Dendritic cell treated with granulocyte-macrophage colony-stimulating factor and Interleukin-4, amounts not matched to agents 40 ng/mL and 50 ng/mL, for 4 days (primary cell): ENCODE results near the gene CBY2.

Source experiments
- H3K27ac Mint-ChIP-seq: one replicate; pipeline ENCODE4 v1.8.0; 2022; ENCODE audit warnings: mild to moderate bottlenecking, mixed read lengths
- H3K27me3 Mint-ChIP-seq: one replicate; pipeline ENCODE4 v1.8.0; 2022; ENCODE audit warnings: mild to moderate bottlenecking, mixed read lengths
- H3K36me3 Mint-ChIP-seq: one replicate; pipeline ENCODE4 v1.8.0; 2022; ENCODE audit warnings: low read depth, mixed read lengths
- H3K4me1 Mint-ChIP-seq: one replicate; pipeline ENCODE4 v1.8.0; 2022; ENCODE audit warnings: low read depth, mixed read lengths
- H3K4me3 Mint-ChIP-seq: one replicate; pipeline ENCODE4 v1.8.0; 2022; ENCODE audit warnings: mild to moderate bottlenecking, moderate library complexity, mixed read lengths
- H3K9me3 Mint-ChIP-seq: one replicate; pipeline ENCODE4 v1.8.0; 2022; ENCODE audit warnings: mixed read lengths
- intact Hi-C: fragments of 100-400 bp; cut with micrococcal nuclease; formaldehyde crosslinking; loops from one replicate; pipeline ENCODE4 v1.15.0; 2022

Gene CBY2

DNA sequence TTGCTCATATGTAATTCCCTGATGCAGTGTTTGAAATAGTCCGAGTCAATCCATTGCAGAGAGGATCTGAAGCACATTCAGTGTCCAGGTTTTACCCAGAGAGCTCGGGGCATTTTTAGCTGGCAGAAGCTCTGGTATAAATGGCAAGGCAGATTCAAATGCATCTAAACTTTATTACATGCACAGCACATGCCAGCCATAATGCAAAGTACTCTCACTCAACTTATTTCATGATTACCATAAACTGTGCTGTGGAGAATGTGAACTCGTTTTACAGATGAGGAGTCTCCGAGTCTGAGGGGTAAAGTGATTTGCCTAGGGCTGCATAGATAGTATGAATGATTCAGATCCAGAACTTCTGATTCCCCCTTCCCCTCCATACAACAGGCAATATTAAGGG is 13.5 kb upstream of the CBY2 start:
- H3K27me3 Mint-ChIP-seq: peaks cover 7% of the 10 kb centered on the region
- H3K27ac Mint-ChIP-seq: no peak overlapping the region
- no peak overlapping the region for H3K4me3 Mint-ChIP-seq
- H3K4me1 Mint-ChIP-seq: no peaks in the 10 kb centered on the region
- intact Hi-C loops: no loop called here
- H3K36me3 Mint-ChIP-seq: no peaks in the 10 kb centered on the region
- H3K9me3 Mint-ChIP-seq: peaks cover 14% of the 10 kb centered on the region

- H3K36me3 Mint-ChIP-seq: no peaks in the 10 kb centered on the region
- no peak overlapping the region for H3K27ac Mint-ChIP-seq
- intact Hi-C loops: no loop called here
- peaks cover 7% of the 10 kb centered on the region for H3K27me3 Mint-ChIP-seq
- H3K4me3 Mint-ChIP-seq: no peak overlapping the region
- H3K9me3 Mint-ChIP-seq: peaks cover 14% of the 10 kb centered on the region
- peaks cover 11% of the 10 kb centered on the region for H3K4me1 Mint-ChIP-seq
Measured at GRCh38 chr13:45690636-45691035, 11.5 kb upstream of the CBY2 start.

DNA sequence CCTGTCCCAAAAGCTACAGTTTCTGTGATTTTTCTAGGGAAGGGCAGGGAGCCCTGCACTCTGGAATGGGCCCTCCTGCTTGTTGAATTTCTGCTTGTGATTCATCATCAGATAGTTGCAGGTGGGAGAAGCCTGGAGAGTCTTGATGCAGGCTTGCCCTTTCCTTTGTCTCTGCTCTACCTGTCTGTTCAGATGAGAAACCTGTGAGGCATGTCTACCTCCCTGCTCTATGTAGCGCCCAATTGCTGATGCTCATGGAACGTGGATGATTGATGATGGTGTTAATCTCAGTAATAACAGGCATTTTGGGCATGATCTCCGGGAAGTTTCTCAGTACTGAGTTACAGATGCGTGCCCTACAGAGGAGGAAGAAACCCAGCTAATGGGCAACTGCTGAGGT is 10.9 kb upstream of the CBY2 start:
- intact Hi-C loops: no loop called here
- H3K27me3 Mint-ChIP-seq: peaks cover 7% of the 10 kb centered on the region
- no peak overlapping the region for H3K27ac Mint-ChIP-seq
- H3K36me3 Mint-ChIP-seq: no peaks in the 10 kb centered on the region
- peaks cover 17% of the 10 kb centered on the region for H3K4me1 Mint-ChIP-seq
- no peak overlapping the region for H3K4me3 Mint-ChIP-seq
- peaks cover 14% of the 10 kb centered on the region for H3K9me3 Mint-ChIP-seq

- Mint-ChIP-seq H3K27ac (no peak overlapping the region), H3K9me3 (peaks cover 14% of the 10 kb centered on the region), H3K4me3 (no peak overlapping the region), H3K4me1 (peaks cover 21% of the 10 kb centered on the region), H3K27me3 (peaks cover 7% of the 10 kb centered on the region), H3K36me3 (no peaks in the 10 kb centered on the region)
- intact Hi-C loops: no loop called here
Measured at GRCh38 chr13:45691667-45692066, 10.5 kb upstream of the CBY2 start.

- Mint-ChIP-seq H3K9me3 (peaks cover 14% of the 10 kb centered on the region), H3K27ac (no peak overlapping the region), H3K36me3 (no peaks in the 10 kb centered on the region), H3K4me1 (peaks cover 26% of the 10 kb centered on the region), H3K4me3 (no peak overlapping the region), H3K27me3 (peaks cover 7% of the 10 kb centered on the region)
- intact Hi-C loops: no loop called here
Measured at GRCh38 chr13:45695198-45695730, 6.9 kb upstream of the CBY2 start.

- Mint-ChIP-seq H3K4me1 (peaks cover 26% of the 10 kb centered on the region), H3K4me3 (no peak overlapping the region), H3K9me3 (peaks cover 11% of the 10 kb centered on the region), H3K27ac (no peak overlapping the region), H3K27me3 (no peaks in the 10 kb centered on the region), H3K36me3 (no peaks in the 10 kb centered on the region)
- intact Hi-C loops: no loop called here
Measured at GRCh38 chr13:45696610-45697226, 5.4 kb upstream of the CBY2 start.

- H3K4me3 Mint-ChIP-seq: no peak overlapping the region
- peaks cover 15% of the 10 kb centered on the region for H3K4me1 Mint-ChIP-seq
- no peaks in the 10 kb centered on the region for H3K36me3 Mint-ChIP-seq
- intact Hi-C loops: no loop called here
- H3K9me3 Mint-ChIP-seq: no peaks in the 10 kb centered on the region
- H3K27me3 Mint-ChIP-seq: no peaks in the 10 kb centered on the region
- H3K27ac Mint-ChIP-seq: no peak overlapping the region
Measured at GRCh38 chr13:45700971-45701900, 884 bp upstream of the CBY2 start.

- H3K27ac Mint-ChIP-seq: no peak overlapping the region
- no peaks in the 10 kb centered on the region for H3K36me3 Mint-ChIP-seq
- H3K4me3 Mint-ChIP-seq: no peak overlapping the region
- intact Hi-C loops: no loop called here
- no peaks in the 10 kb centered on the region for H3K9me3 Mint-ChIP-seq
- H3K4me1 Mint-ChIP-seq: peaks cover 7% of the 10 kb centered on the region
- H3K27me3 Mint-ChIP-seq: no peaks in the 10 kb centered on the region
Measured at GRCh38 chr13:45702869-45703391, 810 bp downstream of the CBY2 start.

- Mint-ChIP-seq H3K9me3 (no peaks in the 10 kb centered on the region), H3K27me3 (no peaks in the 10 kb centered on the region), H3K27ac (no peak overlapping the region), H3K4me1 (peaks cover 7% of the 10 kb centered on the region), H3K36me3 (no peaks in the 10 kb centered on the region), H3K4me3 (no peak overlapping the region)
- intact Hi-C loops: no loop called here
Measured at GRCh38 chr13:45704211-45704739, 2.2 kb downstream of the CBY2 start.

GRCh38 chr13:45704854-45705695 is 3.0 kb downstream of the CBY2 start:
- Mint-ChIP-seq H3K9me3 (no peaks in the 10 kb centered on the region), H3K36me3 (no peaks in the 10 kb centered on the region), H3K27ac (no peak overlapping the region), H3K4me1 (peaks cover 7% of the 10 kb centered on the region), H3K4me3 (no peak overlapping the region), H3K27me3 (no peaks in the 10 kb centered on the region)
- intact Hi-C loops: no loop called here

GRCh38 chr13:45705918-45706317 is 3.8 kb downstream of the CBY2 start:
- H3K36me3 Mint-ChIP-seq: no peaks in the 10 kb centered on the region
- no peak overlapping the region for H3K4me3 Mint-ChIP-seq
- no peaks in the 10 kb centered on the region for H3K27me3 Mint-ChIP-seq
- no peaks in the 10 kb centered on the region for H3K9me3 Mint-ChIP-seq
- intact Hi-C loops: no loop called here
- H3K4me1 Mint-ChIP-seq: peaks cover 7% of the 10 kb centered on the region
- H3K27ac Mint-ChIP-seq: no peak overlapping the region

DNA sequence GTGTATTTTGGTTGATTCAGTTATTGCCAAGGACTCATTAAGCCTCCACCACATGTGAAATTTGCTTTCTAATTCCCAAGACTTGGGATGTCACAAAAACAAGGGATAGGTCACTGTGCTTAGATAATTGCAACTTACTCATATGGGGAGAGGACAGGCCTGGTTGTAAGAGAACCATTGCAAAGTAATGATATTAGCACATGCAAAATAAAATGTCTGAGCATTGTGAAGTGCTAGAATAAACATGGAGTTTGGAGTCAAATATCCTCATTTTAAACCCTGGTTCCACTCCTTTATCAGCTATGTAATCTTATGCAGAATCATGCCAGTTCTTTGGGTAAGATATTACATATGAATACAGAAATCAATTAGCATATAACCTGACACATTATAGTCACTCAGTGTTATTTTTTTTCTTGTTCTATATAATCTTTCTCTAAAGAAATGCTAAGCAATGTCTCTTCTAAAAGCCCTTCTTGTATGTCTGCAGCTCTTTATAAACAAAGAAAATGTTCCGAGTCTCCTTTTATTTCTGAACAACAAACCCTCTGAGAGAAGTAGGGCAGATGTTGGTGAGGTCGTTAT is 5.5 kb downstream of the CBY2 start:
- Mint-ChIP-seq H3K27me3 (no peaks in the 10 kb centered on the region), H3K4me3 (no peak overlapping the region), H3K27ac (no peak overlapping the region), H3K36me3 (no peaks in the 10 kb centered on the region), H3K4me1 (peaks cover 7% of the 10 kb centered on the region), H3K9me3 (no peaks in the 10 kb centered on the region)
- intact Hi-C loops: no loop called here

- intact Hi-C loops: no loop called here
Measured at GRCh38 chr13:45711951-45712350, 9.8 kb downstream of the CBY2 start.

More at GRCh38 chr13:45711951-45712350, 9.8 kb downstream of the CBY2 start:
- Mint-ChIP-seq H3K4me1 (no peaks in the 10 kb centered on the region), H3K9me3 (no peaks in the 10 kb centered on the region), H3K27ac (no peak overlapping the region), H3K27me3 (no peaks in the 10 kb centered on the region), H3K36me3 (no peaks in the 10 kb centered on the region), H3K4me3 (no peak overlapping the region)
